NCI-H187 treated with DMSO at 0.1 percent for 48 hours (cell line): Measurements from ENCODE around the gene HSPA4.
"Not testable (repeated sequence)": the region's sequence is repeated elsewhere in the genome, so short reads cannot be mapped to it uniquely, and the experiment has no call there.

Experiments used
- DNase-seq: peaks from one replicate; lab custom pipeline; 2025; lab: John Stamatoyannopoulos, UW

HSPA4 gene

DNA sequence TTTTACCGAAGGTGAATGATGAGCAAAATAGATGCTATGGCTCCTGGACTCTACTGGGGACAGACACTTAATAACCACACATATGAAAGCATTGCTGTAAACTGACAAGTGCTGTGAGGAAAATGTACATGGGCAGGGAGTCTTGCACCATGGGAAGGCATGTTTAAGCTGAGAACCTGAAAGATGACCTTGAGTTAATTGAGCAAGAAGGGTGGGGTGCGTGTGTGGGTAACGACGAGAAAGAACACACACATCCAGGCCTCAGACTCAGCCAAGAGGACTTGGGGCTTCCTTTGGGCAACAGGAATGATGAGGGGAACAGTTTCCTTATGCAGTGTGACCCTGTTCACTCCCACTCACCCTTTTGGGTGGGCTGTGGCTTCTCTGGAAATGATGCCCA lies 73.1 kb downstream of the HSPA4 start:
- no peak for DNase-seq

DNA sequence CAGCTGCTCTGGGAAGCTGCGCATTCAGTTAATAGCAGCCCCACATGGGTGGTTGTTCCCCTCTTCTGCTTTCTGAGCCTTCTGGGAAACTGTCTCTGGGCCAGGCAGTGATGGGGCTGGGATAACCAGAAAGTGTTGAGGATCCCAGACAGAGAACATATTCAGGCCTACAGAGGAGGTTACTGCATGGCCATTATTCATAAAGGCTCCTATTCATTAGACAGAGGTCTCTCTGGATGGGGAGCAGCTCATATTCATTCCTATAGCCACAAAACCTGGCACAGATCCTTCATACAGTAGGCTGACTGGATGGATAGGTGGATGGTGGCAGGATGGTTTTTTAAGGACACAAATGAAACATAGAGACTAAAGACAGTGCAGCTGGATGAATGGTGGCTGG lies 76.3 kb downstream of the HSPA4 start:
- DNase-seq: no peak

- DNase-seq: no peak
Observed at GRCh38 chr5:133129289-133129688, 77.5 kb downstream of the HSPA4 start.

GRCh38 chr5:133129950-133130349 lies 78.1 kb downstream of the HSPA4 start:
- DNase-seq: no peak

DNA sequence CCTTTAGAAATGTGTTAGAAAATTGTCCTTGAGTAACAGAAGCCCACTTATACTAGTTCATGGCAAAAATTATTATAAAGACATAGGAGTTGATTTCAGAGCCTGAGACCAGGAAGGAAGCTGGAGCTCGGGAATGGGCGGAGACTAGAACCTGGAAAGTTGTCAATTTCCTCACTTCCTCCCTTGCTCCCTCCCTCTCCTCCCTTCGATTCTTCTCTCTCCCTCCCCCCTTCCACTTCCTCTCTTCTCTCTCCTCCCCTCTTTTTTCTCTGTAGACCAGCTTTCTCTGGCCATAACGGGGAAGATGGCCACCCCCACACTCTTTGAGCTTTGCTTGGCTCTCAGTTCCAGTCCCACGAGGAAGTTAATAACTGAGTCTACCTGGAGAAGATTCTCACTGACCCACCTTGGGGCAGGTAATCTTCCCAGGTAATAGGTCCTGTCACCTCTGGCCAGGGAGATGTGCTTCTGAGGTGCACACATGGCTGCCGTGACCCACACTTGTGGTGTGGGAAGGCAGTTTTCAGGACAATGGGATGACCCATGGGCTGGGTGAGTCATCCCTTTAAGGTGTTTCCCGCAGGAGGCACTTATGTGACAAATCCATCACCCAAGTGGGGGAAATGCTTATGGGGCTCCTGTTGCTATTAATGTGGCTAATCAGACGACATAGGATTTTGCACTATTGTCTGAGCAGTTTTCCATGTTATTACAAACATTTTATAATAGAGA lies 78.7 kb downstream of the HSPA4 start:
- no peak for DNase-seq

DNA sequence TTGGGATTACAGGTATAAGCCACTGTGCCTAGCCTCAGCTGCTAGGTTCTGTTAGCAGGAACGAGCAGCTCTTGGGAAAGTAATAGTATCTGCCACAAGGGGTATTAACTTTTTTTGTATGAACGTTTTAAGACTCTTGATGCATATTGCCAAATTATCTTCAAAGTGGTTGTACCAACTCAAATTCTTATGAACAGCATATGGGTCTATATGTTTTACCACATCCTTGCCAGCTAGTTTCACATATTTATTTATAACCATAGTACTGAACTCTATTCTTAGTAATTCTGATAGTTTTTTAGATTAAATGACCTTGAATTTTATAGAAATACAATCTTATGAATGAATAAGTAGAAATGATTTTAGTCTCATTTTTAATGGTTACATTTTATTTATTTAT lies 80.9 kb downstream of the HSPA4 start:
- DNase-seq: no peak

DNA sequence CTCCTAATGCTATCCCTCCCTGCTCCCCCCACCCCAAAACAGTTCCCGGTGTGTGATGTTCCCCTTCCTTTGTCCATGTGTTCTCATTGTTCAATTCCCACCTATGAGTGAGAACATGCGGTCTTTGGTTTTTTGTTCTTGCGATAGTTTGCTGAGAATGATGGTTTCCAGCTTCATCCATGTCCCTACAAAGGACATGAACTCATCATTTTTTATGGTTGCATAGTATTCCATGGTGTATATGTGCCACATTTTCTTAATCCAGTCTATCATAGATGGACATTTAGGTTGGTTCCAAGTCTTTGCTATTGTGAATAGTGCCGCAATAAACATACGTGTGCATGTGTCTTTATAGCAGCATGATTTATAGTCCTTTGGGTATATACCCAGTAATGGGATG lies 81.4 kb downstream of the HSPA4 start:
- DNase-seq: not testable (repeated sequence)

GRCh38 chr5:133136890-133137289 lies 85.1 kb downstream of the HSPA4 start:
- not testable (repeated sequence) for DNase-seq

DNA sequence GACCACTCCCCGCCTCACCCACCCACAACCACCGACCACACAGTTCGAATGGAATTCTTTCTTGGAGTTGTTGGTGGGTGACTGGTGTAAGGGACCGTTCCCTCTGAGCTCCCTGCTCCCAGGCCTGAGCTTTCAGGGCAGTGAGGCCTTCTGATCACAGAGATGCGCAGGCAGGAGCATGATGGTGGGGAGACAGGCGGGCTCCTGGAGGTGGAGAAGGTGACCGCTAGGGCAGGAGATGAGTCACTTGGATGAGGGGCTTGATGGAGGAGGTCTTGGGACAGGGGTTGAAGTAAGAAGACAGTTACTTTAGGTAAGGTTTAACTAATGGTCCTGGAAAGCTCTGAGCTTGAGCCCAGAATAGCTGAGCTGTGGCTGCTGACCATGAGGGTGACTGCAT lies 88.5 kb downstream of the HSPA4 start:
- no peak for DNase-seq

- no peak for DNase-seq
Observed at GRCh38 chr5:133141746-133142145, 89.9 kb downstream of the HSPA4 start.

DNA sequence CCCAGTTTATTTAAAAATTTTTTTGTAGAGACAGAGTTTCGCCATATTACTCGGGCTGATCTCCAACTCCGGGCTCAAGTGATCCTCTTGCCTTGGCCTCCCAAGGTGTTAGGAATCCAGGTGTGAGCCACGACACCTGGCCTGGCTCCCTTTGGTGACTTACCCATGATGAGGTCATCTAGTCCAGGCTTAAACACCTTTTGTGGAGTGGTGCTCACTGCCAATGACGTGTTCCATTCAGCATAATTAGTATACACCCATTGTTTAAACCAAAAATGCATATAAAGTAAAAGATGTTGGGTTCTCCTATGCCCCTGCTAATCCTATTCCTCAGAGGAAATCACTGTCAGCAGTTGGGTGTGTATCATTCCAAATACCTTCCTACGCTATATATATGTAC lies 91.0 kb downstream of the HSPA4 start:
- DNase-seq: no peak

- DNase-seq: no peak
Observed at GRCh38 chr5:133144245-133144981, 92.6 kb downstream of the HSPA4 start.

GRCh38 chr5:133145436-133146170 lies 93.8 kb downstream of the HSPA4 start:
- no peak for DNase-seq

GRCh38 chr5:133147411-133147810 lies 95.6 kb downstream of the HSPA4 start:
- DNase-seq: no peak

- no peak for DNase-seq
Observed at GRCh38 chr5:133147815-133148567, 96.2 kb downstream of the HSPA4 start.

DNA sequence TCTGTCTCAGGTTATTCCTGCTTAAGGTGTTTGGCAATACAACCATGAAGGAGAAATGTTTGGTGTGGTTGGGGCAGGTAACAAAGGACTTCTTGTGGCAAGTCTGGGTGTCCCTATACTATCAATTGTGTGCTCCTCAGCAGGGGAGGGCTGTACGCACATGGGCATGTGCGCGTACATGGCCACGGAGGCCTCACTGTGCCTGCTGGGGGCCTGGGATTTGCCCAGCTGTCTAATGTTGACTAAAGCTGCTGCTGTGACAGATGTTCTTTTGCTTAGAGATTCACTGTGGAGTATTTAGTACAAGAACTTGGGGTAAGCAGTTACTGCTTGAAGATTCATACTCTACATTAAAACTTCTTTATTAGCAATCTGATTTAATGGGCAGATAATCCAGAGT lies 97.5 kb downstream of the HSPA4 start:
- DNase-seq: no peak

GRCh38 chr5:133150909-133151544 lies 99.2 kb downstream of the HSPA4 start:
- no peak for DNase-seq

DNA sequence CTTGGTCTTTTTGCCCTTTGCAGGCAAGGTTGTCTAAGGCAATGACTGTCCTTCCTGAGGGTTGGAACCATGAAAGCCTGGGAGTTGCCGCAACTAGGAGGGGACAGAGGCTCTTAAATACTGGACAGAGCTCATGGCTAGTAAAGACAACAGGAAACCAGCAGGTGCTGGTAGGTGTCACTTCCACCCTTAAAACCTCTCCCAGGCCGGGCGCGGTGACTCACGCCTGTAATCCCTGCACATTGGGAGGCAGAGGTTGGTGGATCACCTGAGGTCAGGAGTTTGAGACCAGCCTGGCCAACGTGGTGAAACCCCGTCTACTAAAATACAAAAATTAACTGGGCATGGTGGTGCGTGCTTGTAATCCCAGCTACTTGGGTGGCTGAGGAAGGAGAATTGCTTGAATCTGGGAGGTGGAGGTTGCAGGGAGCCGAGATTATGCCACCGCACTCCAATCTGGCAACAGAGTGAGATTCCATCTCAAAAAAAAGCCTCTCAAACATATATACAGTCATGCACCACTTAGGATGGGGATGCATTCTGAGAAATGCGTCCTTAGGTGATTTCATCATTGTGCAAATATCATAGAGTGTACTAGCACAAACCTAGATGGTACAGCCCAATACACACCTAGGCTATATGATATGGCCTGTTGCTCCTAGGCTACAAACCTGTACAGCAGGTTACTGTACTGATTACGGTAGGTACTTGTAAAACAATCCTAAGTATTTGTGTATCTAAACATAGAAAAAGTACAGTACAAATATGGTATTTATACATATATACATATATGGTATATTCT lies 102.7 kb downstream of the HSPA4 start:
- DNase-seq: no peak

DNA sequence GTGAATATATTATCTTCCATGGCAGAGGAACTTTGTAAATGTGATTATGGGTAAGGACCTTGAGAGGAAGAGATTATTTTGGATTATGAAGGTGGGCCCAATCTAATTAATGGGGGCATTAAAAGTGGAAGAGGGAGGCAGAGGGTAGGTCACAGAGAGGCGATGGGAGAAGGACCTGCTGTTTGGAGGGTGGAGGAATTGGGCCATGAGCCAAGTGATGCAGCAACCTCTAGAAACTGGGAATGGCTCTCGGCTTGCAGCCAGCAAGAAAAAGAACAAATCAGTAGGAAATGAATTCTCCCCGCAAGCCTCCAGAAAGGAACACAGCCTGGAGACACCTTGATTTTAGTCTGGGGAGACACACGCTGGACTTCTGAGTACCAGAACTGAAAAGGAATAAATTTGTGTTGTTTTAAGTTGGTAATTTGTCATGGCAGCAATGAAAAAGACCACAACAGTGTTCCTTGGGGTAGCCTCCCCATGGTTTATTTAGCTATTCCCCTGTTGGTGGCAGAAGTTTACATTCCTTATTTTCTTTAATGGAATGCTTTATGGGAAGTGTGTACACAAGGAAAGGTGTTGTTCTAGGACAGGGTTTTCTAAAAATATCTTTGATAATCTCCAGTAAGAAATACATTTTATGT lies 103.6 kb downstream of the HSPA4 start:
- no peak for DNase-seq
